HepG2 (cell line): ENCODE results near the gene ATE1. TPM values are rescaled to one million over a fixed set of nuclear protein-coding genes. Genes with fewer than 3 reads are reported as not detected.

ENCODE experiments used
- CEBPG ChIP-seq: IDR thresholded peaks from 2 replicates; pipeline ENCODE4 v1.6.1; 2016
- HBP1 ChIP-seq: IDR thresholded peaks from 2 replicates; pipeline ENCODE4 v1.6.1; 2016; ENCODE audit warnings: low read depth, control low read depth
- KAT7 ChIP-seq: IDR thresholded peaks from 2 replicates; pipeline ENCODE4 v1.6.1; 2018; ENCODE audit warnings: borderline replicate concordance, missing compliant biosample characterization
- KLF15 ChIP-seq: sonication (generic); formaldehyde crosslinking; IDR thresholded peaks from 2 replicates; pipeline ENCODE4 v1.8.1; 2023; ENCODE audit warnings: borderline replicate concordance, mild to moderate bottlenecking, inconsistent platforms, missing genetic modification reagents, mixed read lengths
- POLR2G ChIP-seq: fragments of 200-400 bp; formaldehyde crosslinking; IDR thresholded peaks from 2 replicates; pipeline ENCODE4 v1.6.1; 2018; ENCODE audit warnings: mild to moderate bottlenecking, low read depth, low read length, moderate library complexity
- RXRA ChIP-seq: sonication (generic); formaldehyde crosslinking; IDR thresholded peaks from 2 replicates; pipeline ENCODE4 v1.5.1; 2020; ENCODE audit warnings: missing genetic modification reagents
- YY1 ChIP-seq: IDR thresholded peaks from 2 replicates; pipeline ENCODE4 v1.6.1; 2011; ENCODE audit warnings: low read length, low read depth, moderate library complexity, mild to moderate bottlenecking; ENCODE audit not compliant: insufficient read depth, insufficient replicate concordance
- ZBTB14 ChIP-seq: sonication (generic); formaldehyde crosslinking; IDR thresholded peaks from 2 replicates; pipeline ENCODE4 v1.4.0; 2020; ENCODE audit warnings: missing genetic modification reagents
- ZNF30 ChIP-seq: sonication (generic); formaldehyde crosslinking; IDR thresholded peaks from 2 replicates; pipeline ENCODE4 v1.5.0; 2020; ENCODE audit warnings: mild to moderate bottlenecking, missing genetic modification reagents
- ZNF335 ChIP-seq: sonication (generic); formaldehyde crosslinking; IDR thresholded peaks from 2 replicates; pipeline ENCODE4 v1.4.0; 2020; ENCODE audit warnings: missing genetic modification reagents
- ZNF629 ChIP-seq: sonication (generic); formaldehyde crosslinking; conservative IDR thresholded peaks from 2 replicates; pipeline ENCODE4 v1.5.0; 2020; ENCODE audit warnings: missing genetic modification reagents
- ZNF724P ChIP-seq: sonication (generic); formaldehyde crosslinking; IDR thresholded peaks from 2 replicates; pipeline ENCODE4 v1.8.0; 2022; ENCODE audit warnings: missing genetic modification reagents, borderline replicate concordance
- ZNF781 ChIP-seq: sonication (generic); formaldehyde crosslinking; IDR thresholded peaks from 2 replicates; pipeline ENCODE4 v1.5.1; 2020; ENCODE audit warnings: borderline replicate concordance, mild to moderate bottlenecking, missing genetic modification reagents; ENCODE audit errors: not compliant biosample characterization
- polyA plus RNA-seq, 8 experiments: library from polyadenylated mRNA; depleted of rRNA in 3 of 8; stranded (reverse) in 7 of 8; unstranded in 1 of 8; fragments of >200 nt; fragmentation: Illumina TruSeq in 4 of 8; extraction: Trizol in 4 of 8; gene quantifications; 2 replicates each; pipeline versions ENCODE4 v1.2.1 to v1.2.3, GENCODE V29; 2011 to 2016; ENCODE audit warnings: low read depth in 4 of 8, missing spikeins in 1 of 8, mixed read lengths in 1 of 8; ENCODE audit not compliant: insufficient read depth in 1 of 8
- total RNA-seq, 5 experiments: library from RNA; depleted of rRNA; stranded (reverse); fragments of >200 nt; fragmentation: Illumina TruSeq; extraction: Trizol; gene quantifications; 2 replicates each; pipeline ENCODE4 v1.2.3, GENCODE V29; 2016; ENCODE audit warnings: low read depth in 1 of 5
- TF ChIP-seq, protein P1 (sequence below): sonication (generic); formaldehyde crosslinking; IDR thresholded peaks from 2 replicates; pipeline ENCODE4 v1.5.0; 2020; ENCODE audit warnings: mild to moderate bottlenecking, missing genetic modification reagents
- TF ChIP-seq, protein P2 (sequence below): sonication (generic); formaldehyde crosslinking; IDR thresholded peaks from 2 replicates; pipeline ENCODE4 v1.4.0; 2020; ENCODE audit warnings: missing genetic modification reagents
- TF ChIP-seq, protein P3 (sequence below): sonication (generic); formaldehyde crosslinking; IDR thresholded peaks from 2 replicates; pipeline ENCODE4 v1.5.0; 2020; ENCODE audit warnings: mild to moderate bottlenecking, missing genetic modification reagents, borderline replicate concordance

Gene ATE1
- total and polyA plus RNA-seq, 2 of the 13 experiments (the other 11 are each of a cell fraction or from before 2014, with no cell fraction given) = 17.5 to 42.2 TPM

- TF ChIP-seq, protein P1, sequence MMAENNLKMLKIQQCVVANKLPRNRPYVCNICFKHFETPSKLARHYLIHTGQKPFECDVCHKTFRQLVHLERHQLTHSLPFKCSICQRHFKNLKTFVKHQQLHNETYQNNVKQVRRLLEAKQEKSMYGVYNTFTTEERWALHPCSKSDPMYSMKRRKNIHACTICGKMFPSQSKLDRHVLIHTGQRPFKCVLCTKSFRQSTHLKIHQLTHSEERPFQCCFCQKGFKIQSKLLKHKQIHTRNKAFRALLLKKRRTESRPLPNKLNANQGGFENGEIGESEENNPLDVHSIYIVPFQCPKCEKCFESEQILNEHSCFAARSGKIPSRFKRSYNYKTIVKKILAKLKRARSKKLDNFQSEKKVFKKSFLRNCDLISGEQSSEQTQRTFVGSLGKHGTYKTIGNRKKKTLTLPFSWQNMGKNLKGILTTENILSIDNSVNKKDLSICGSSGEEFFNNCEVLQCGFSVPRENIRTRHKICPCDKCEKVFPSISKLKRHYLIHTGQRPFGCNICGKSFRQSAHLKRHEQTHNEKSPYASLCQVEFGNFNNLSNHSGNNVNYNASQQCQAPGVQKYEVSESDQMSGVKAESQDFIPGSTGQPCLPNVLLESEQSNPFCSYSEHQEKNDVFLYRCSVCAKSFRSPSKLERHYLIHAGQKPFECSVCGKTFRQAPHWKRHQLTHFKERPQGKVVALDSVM (CRISPR knock-in tag) = no peak
- 0 out of 2 replicates have a peak, but pooled peaks have one; percentile 48 for TF ChIP-seq ZNF629
- no peak for TF ChIP-seq ZNF335 (CRISPR knock-in tag)
- TF ChIP-seq ZBTB14 (CRISPR knock-in tag) = no peak
- TF ChIP-seq ZNF781 (CRISPR knock-in tag) = no peak
- TF ChIP-seq YY1 = no peak
- no peak for TF ChIP-seq ZNF30 (CRISPR knock-in tag)
- peak; percentile 98 for TF ChIP-seq CEBPG
- peak; percentile 68; the same call in 1 of the 2 replicates for TF ChIP-seq RXRA (CRISPR knock-in tag)
- TF ChIP-seq KAT7 = 0 out of 2 replicates have a peak, but pooled peaks have one; percentile 32
- TF ChIP-seq, protein P2, sequence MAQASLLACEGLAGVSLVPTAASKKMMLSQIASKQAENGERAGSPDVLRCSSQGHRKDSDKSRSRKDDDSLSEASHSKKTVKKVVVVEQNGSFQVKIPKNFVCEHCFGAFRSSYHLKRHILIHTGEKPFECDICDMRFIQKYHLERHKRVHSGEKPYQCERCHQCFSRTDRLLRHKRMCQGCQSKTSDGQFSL (CRISPR knock-in tag) = no peak
- no peak for TF ChIP-seq ZNF724P
- no peak for TF ChIP-seq KLF15 (CRISPR knock-in tag)
- no peak for TF ChIP-seq POLR2G
- TF ChIP-seq, protein P3, sequence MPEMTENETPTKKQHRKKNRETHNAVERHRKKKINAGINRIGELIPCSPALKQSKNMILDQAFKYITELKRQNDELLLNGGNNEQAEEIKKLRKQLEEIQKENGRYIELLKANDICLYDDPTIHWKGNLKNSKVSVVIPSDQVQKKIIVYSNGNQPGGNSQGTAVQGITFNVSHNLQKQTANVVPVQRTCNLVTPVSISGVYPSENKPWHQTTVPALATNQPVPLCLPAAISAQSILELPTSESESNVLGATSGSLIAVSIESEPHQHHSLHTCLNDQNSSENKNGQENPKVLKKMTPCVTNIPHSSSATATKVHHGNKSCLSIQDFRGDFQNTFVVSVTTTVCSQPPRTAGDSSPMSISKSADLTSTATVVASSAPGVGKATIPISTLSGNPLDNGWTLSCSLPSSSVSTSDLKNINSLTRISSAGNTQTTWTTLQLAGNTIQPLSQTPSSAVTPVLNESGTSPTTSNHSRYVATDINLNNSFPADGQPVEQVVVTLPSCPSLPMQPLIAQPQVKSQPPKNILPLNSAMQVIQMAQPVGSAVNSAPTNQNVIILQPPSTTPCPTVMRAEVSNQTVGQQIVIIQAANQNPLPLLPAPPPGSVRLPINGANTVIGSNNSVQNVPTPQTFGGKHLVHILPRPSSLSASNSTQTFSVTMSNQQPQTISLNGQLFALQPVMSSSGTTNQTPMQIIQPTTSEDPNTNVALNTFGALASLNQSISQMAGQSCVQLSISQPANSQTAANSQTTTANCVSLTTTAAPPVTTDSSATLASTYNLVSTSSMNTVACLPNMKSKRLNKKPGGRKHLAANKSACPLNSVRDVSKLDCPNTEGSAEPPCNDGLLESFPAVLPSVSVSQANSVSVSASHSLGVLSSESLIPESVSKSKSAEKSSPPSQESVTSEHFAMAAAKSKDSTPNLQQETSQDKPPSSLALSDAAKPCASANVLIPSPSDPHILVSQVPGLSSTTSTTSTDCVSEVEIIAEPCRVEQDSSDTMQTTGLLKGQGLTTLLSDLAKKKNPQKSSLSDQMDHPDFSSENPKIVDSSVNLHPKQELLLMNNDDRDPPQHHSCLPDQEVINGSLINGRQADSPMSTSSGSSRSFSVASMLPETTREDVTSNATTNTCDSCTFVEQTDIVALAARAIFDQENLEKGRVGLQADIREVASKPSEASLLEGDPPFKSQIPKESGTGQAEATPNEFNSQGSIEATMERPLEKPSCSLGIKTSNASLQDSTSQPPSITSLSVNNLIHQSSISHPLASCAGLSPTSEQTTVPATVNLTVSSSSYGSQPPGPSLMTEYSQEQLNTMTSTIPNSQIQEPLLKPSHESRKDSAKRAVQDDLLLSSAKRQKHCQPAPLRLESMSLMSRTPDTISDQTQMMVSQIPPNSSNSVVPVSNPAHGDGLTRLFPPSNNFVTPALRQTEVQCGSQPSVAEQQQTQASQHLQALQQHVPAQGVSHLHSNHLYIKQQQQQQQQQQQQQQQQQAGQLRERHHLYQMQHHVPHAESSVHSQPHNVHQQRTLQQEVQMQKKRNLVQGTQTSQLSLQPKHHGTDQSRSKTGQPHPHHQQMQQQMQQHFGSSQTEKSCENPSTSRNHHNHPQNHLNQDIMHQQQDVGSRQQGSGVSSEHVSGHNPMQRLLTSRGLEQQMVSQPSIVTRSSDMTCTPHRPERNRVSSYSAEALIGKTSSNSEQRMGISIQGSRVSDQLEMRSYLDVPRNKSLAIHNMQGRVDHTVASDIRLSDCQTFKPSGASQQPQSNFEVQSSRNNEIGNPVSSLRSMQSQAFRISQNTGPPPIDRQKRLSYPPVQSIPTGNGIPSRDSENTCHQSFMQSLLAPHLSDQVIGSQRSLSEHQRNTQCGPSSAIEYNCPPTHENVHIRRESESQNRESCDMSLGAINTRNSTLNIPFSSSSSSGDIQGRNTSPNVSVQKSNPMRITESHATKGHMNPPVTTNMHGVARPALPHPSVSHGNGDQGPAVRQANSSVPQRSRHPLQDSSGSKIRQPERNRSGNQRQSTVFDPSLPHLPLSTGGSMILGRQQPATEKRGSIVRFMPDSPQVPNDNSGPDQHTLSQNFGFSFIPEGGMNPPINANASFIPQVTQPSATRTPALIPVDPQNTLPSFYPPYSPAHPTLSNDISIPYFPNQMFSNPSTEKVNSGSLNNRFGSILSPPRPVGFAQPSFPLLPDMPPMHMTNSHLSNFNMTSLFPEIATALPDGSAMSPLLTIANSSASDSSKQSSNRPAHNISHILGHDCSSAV (CRISPR knock-in tag) = no peak
- TF ChIP-seq HBP1 = peak; percentile 41; the same call in 1 of the 2 replicates
Observed at GRCh38 chr10:121854809-121855445, 72.9 kb downstream of the ATE1 start (continued).
